Activated CD4-positive, alpha-beta T cell treated with anti-CD3 and anti-CD28 coated beads for 36 hours (primary cell): ENCODE data around the gene LINC00237. TPM values are rescaled to one million over a fixed set of nuclear protein-coding genes. Genes with fewer than 3 reads are reported as not detected.
A peak's percentile ranks its signal among the peaks of the same experiment; 100 is the strongest.

Source experiments
- ATAC-seq: fragments of 200-7000 bp; cut with Tn5 transposase; one replicate; pipeline ENCODE4 v1.10.0; 2021; ENCODE audit warnings: mild to moderate bottlenecking, moderate library complexity
- CTCF ChIA-PET: fragments of 350-600 bp; sonication (Branson Sonifier 250); formaldehyde crosslinking; loops from one replicate; lab custom pipeline; 2021; ENCODE audit warnings: antibody characterized with exemption; lab: Charles Lee
- POLR2A ChIA-PET: fragments of 350-600 bp; sonication (Branson Sonifier 250); formaldehyde crosslinking; loops from one replicate; lab custom pipeline; 2021; ENCODE audit warnings: antibody characterized with exemption, inconsistent platforms; lab: Charles Lee
- DNase-seq: peaks from one replicate; pipeline ENCODE4 v3.0.0-alpha.2; 2020
- H3K27ac Mint-ChIP-seq: one replicate; pipeline ENCODE4 v1.8.0; 2021; ENCODE audit warnings: mixed read lengths
- H3K27me3 Mint-ChIP-seq: one replicate; pipeline ENCODE4 v1.8.0; 2021; ENCODE audit warnings: mixed read lengths
- H3K36me3 Mint-ChIP-seq: one replicate; pipeline ENCODE4 v1.8.0; 2021; ENCODE audit warnings: low read depth, mixed read lengths
- H3K4me1 Mint-ChIP-seq: one replicate; pipeline ENCODE4 v1.8.0; 2021; ENCODE audit warnings: mixed read lengths
- H3K4me3 Mint-ChIP-seq: one replicate; pipeline ENCODE4 v1.8.0; 2021; ENCODE audit warnings: mild to moderate bottlenecking, moderate library complexity, mixed read lengths
- H3K9me3 Mint-ChIP-seq: one replicate; pipeline ENCODE4 v1.8.0; 2021; ENCODE audit warnings: low read depth, mixed read lengths
- intact Hi-C, 2 experiments: fragments of 100-400 bp; cut with DNase I in 1 of 2; cut with micrococcal nuclease in 1 of 2; formaldehyde crosslinking; loops; one replicate each; pipeline versions ENCODE4 v1.14.2 to v1.15.1; 2022 to 2024; cut with DNase I, micrococcal nuclease
- total RNA-seq, 2 experiments: library from RNA; stranded (reverse); gene quantifications; one replicate each; pipeline ENCODE4 v1.2.3, GENCODE V29; 2021

LINC00237 gene
- total RNA-seq, 2 experiments from 2014 or later, result not detected

DNA sequence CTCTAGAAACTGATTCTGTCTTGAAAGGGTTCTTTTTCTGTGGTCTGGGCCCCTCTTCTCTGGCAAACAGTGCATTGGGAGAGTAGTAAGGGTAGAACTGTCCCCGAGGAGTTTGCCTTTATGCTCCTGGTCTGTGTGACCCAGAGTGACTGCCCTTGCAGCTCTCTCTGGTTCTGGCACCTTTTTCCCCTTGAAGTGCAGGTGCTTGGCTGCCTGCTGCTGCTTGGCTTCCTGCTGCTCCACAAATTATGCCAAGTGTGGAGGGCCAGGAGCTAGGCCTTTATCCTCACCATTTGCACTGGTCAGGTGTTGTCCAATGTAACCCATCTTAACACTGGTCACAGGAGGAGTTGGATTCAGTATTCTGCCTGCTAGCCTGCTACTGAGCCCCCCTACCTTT is 30.9 kb upstream of the LINC00237 start:
- DNase-seq, result no peak
- POLR2A ChIA-PET, result no interaction called here
- Mint-ChIP-seq H3K4me1 (no peaks in the 10 kb centered on the region), H3K27ac (no peak overlapping the region), H3K36me3 (peaks cover 15% of the 10 kb centered on the region), H3K9me3 (no peaks in the 10 kb centered on the region), H3K27me3 (no peaks in the 10 kb centered on the region), H3K4me3 (no peak overlapping the region)
- CTCF ChIA-PET, result interaction anchor here (0.6 kb wide), 1 partner anchor 116 kb away, joined by 3 read pairs; no protein-coding TSS in a partner anchor
- intact Hi-C loops, result no loop called here
- ATAC-seq, result no peak

DNA sequence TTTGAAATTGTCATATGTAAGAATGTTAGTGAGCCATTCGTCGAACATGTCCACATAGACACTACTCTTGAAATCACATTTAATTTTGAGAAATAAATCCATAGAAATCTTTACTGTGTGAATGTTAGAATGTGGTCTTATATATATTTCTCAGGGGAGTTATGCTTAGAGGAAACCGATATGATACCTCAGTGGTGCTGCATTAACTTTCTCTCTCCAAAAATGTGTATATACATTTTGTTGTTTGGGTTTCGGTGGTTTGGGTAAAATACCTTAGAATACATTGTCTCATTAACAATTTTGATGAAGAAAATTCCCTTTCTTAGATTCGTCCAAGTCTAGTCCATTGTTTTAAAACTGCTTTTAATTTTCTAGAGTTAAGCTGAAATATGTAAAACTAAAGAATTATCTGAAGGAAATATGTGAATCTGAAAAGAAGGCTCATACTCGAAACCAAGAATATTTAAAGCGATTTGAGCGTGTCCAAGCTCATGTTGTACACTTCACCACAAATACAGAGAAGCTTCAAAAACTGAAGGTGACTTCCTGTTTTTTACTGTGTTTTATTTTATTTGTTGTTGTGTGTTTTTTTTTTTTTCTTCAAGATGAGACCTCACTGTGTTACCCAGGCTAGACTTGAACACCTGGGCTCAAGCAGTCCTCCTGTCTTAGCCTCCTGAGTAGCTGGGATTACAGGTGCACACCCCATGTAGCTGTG is 30.0 kb upstream of the LINC00237 start:
- H3K27me3 Mint-ChIP-seq, result no peaks in the 10 kb centered on the region
- ATAC-seq, result no peak
- H3K4me1 Mint-ChIP-seq, result no peaks in the 10 kb centered on the region
- no peak overlapping the region for H3K27ac Mint-ChIP-seq
- DNase-seq, result no peak
- intact Hi-C loops, result no loop called here
- H3K9me3 Mint-ChIP-seq, result no peaks in the 10 kb centered on the region
- H3K4me3 Mint-ChIP-seq, result no peak overlapping the region
- POLR2A ChIA-PET, result interaction anchor here (1.2 kb wide), 1 partner anchor 10 kb away, joined by 3 read pairs; the partner anchor contains the start of gene KIZ
- CTCF ChIA-PET, result interaction anchor here (0.8 kb wide), 2 partner anchors 100 to 435 kb away, joined by 3 to 6 read pairs; no protein-coding TSS in a partner anchor
- peaks cover 15% of the 10 kb centered on the region for H3K36me3 Mint-ChIP-seq

DNA sequence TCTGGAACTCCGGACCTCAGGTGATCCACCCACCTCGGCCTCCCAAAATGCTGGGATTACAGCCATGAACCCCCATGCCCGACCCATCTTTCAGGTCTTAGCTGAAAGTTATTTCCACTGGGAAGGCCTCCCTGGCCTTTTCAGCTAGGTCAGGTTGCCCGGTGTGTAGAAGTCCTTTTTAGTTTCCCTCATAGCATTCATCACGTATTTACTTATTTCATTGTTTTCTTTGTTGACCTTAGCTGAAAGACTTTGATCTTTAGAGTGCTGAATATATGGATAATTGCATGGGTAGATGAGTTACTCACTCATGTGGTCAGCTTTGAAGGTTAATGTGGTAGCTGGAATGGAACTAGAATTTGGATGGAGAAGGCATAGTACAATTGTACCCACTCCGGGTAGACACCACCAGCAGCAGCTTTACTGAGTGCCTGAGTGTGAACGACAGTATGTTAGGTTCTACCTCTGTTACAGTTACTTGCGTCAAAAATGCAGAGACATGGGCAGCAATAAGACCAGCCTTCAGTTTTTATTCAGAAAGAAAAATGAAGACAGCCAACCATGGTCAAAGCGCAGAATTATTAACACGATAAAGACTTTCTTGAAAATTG is 28.8 kb upstream of the LINC00237 start:
- no peaks in the 10 kb centered on the region for H3K4me1 Mint-ChIP-seq
- no peak overlapping the region for H3K27ac Mint-ChIP-seq
- H3K27me3 Mint-ChIP-seq, result no peaks in the 10 kb centered on the region
- intact Hi-C loops, result no loop called here
- H3K4me3 Mint-ChIP-seq, result no peak overlapping the region
- ATAC-seq (no peak), DNase-seq (no peak)
- no peaks in the 10 kb centered on the region for H3K9me3 Mint-ChIP-seq
- CTCF ChIA-PET, result no interaction called here
- POLR2A ChIA-PET, result interaction anchor here (1.2 kb wide), 1 partner anchor 9 kb away, joined by 3 read pairs; the partner anchor contains the start of gene KIZ
- peaks cover 16% of the 10 kb centered on the region for H3K36me3 Mint-ChIP-seq

DNA sequence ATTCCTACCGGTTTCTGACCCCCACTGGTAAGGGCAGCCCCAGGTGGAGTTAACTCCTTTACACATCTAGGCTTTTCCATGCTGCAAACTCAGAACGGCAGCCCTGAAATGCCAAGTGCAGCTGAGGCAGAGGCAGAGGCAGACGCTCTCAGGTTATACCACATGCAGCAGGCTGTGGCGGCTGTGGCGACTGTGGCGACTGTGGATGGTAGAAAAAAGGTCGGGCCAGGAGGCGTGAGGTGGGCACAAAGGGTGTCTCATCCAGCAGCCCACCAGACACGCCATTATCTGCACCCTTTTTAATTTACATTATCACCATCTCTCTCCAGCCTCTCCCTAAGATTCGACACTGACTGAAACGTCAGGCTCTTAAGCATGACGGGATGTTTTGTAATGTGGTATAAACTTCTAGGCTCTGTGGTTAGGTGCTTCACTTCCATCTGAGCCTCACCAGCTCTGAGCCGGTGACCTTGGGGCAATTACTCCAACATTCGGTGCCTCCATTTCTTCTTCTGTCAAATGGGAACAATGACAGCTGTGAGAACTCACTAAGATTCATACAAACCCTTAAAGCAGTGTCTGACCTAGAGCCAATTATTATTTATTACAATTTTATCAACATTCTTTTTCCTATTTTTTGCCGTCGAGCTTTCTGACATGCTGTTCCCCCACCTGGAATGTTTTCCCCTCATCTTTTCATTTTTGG is 27.9 kb upstream of the LINC00237 start:
- no peaks in the 10 kb centered on the region for H3K9me3 Mint-ChIP-seq
- DNase-seq (no peak), ATAC-seq (no peak)
- CTCF ChIA-PET, result no interaction called here
- POLR2A ChIA-PET, result no interaction called here
- no peaks in the 10 kb centered on the region for H3K27me3 Mint-ChIP-seq
- peaks cover 13% of the 10 kb centered on the region for H3K36me3 Mint-ChIP-seq
- no peaks in the 10 kb centered on the region for H3K4me1 Mint-ChIP-seq
- no peak overlapping the region for H3K27ac Mint-ChIP-seq
- intact Hi-C loops, result no loop called here
- no peak overlapping the region for H3K4me3 Mint-ChIP-seq

DNA sequence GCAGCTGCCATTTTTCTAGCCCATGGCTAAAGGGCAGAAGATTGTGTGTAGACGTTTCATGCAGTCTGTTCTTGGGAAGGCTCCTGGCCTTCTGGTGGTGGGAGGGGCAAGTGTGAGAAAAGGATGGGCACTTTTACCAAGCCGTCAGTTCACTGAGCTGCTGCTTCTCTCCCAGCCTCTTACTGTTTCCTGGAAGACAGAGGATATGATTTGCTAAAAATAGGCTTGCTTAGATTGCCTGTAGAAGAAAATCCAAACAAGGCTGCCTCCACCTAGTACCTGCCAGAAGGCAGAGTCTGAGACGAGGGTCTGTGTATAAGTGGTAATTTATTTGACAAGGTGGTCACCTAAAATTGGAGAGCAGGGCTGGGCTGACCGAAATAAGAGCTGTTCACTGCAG is 27.2 kb upstream of the LINC00237 start:
- intact Hi-C loops, result no loop called here
- no peak overlapping the region for H3K4me3 Mint-ChIP-seq
- ChIA-PET POLR2A (no interaction called here), CTCF (no interaction called here)
- no peak overlapping the region for H3K27ac Mint-ChIP-seq
- H3K4me1 Mint-ChIP-seq, result peaks cover 1% of the 10 kb centered on the region
- no peaks in the 10 kb centered on the region for H3K9me3 Mint-ChIP-seq
- ATAC-seq (no peak), DNase-seq (no peak)
- H3K36me3 Mint-ChIP-seq, result peaks cover 12% of the 10 kb centered on the region
- H3K27me3 Mint-ChIP-seq, result no peaks in the 10 kb centered on the region

DNA sequence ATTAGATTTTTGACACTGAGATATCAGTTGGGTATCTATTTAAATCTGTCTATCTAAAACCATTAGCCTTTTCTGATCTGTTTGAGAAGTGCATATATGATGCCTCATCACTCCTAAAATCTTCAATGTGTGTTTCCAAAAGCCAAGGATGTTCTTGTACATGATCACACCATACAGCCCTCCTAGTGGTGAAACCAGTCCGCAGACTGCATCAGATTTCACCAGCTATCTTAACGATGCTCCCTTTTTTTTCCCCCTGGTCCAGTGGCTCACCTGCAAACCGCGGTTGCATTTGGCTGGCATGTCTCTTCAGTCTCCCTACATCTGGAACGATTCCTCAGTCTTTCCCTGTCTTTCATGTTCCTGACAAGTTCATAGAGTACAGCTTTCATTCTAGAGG is 23.7 kb upstream of the LINC00237 start:
- ChIA-PET CTCF (interaction anchor here (0.7 kb wide), 1 partner anchor 115 kb away, joined by 3 read pairs; no protein-coding TSS in a partner anchor), POLR2A (no interaction called here)
- H3K27ac Mint-ChIP-seq, result no peak overlapping the region
- no peaks in the 10 kb centered on the region for H3K9me3 Mint-ChIP-seq
- H3K36me3 Mint-ChIP-seq, result peaks cover 7% of the 10 kb centered on the region
- ATAC-seq (no peak), DNase-seq (no peak)
- intact Hi-C loops, result loop anchor here (5.0 kb wide), 2 partner anchors 172 to 1078 kb away; partner anchors contain the start of genes CFAP61 (in 1 of the 2), CRNKL1 (in 1 of the 2) and XRN2 (in 1 of the 2)
- H3K4me1 Mint-ChIP-seq, result peaks cover 18% of the 10 kb centered on the region
- H3K27me3 Mint-ChIP-seq, result no peaks in the 10 kb centered on the region
- H3K4me3 Mint-ChIP-seq, result no peak overlapping the region

DNA sequence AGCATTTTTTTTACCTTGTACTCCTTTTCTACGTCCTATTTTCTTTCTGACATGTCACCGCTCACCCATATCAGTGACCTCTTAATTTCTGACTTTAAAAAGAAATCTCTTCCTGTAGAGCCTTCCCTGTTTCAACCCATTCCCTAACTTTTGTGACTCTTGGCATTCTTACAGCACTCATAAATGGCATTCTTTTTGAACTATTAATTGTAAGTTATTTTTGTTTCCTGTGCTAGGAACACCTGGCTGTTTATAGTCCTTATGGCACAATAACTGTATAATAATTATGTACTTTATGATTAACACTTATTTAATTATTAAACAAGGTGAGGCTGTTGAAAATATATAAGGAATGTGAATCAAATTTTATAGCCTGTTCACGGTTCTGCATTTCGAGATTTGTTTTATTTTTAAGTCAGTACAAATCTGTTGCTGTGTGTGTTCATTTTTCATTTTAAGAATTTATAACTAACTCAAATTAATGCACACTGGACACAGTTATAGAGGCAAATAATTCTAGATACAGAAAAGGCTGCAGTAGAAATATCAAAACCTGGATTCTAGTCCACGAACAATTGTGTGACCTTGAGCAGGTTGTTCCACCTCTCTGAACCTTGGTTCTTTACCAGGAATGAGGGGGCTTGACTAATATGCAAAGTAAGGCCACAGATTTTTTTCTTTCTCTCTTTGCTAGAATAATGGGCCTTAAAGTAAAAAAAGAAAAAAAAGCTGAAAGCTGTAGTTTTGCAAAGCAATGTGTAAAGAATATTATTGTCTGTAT is 21.2 kb upstream of the LINC00237 start:
- H3K36me3 Mint-ChIP-seq, result peaks cover 4% of the 10 kb centered on the region
- no peaks in the 10 kb centered on the region for H3K9me3 Mint-ChIP-seq
- POLR2A ChIA-PET, result no interaction called here
- no peak overlapping the region for H3K27ac Mint-ChIP-seq
- H3K4me1 Mint-ChIP-seq, result peaks cover 18% of the 10 kb centered on the region
- H3K4me3 Mint-ChIP-seq, result peak overlapping the region; percentile 95
- H3K27me3 Mint-ChIP-seq, result no peaks in the 10 kb centered on the region
- ATAC-seq, result no peak
- DNase-seq, result no peak
- CTCF ChIA-PET, result interaction anchor here (0.7 to 0.9 kb wide), 2 partner anchors 380 to 387 kb away, joined by 3 to 4 read pairs; no protein-coding TSS in a partner anchor
- intact Hi-C loops, result loop anchor here (5.0 kb wide), 2 partner anchors 175 to 1075 kb away; partner anchors contain the start of genes CFAP61 (in 1 of the 2), CRNKL1 (in 1 of the 2) and XRN2 (in 1 of the 2)

DNA sequence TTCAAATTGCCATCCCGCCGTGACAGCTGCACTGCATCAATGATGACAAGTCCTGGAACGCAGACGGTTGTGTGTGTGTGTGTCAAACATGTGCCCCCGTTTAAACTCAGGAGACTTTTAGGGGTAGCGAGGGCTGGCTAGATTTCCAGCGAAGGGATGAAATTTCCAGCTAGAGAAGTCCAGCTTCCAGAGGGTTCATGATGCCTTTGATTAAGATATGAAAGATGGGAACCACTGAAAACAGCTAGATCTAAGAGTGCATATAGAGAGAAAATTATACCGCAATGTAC is 20.4 kb upstream of the LINC00237 start:
- H3K27ac Mint-ChIP-seq, result peak overlapping the region; percentile 86
- DNase-seq, result no peak
- no peak for ATAC-seq
- no peaks in the 10 kb centered on the region for H3K27me3 Mint-ChIP-seq
- no peaks in the 10 kb centered on the region for H3K9me3 Mint-ChIP-seq
- H3K4me1 Mint-ChIP-seq, result peaks cover 18% of the 10 kb centered on the region
- H3K4me3 Mint-ChIP-seq, result peak overlapping the region; percentile 95
- peaks cover 4% of the 10 kb centered on the region for H3K36me3 Mint-ChIP-seq
- ChIA-PET CTCF (interaction anchor here (0.5 to 2.2 kb wide), 6 partner anchors 77 to 1391 kb away, joined by 3 to 8 read pairs (median 4); no protein-coding TSS in a partner anchor), POLR2A (interaction anchor here (0.7 kb wide), 2 partner anchors 9 to 26 kb away, joined by 3 read pairs; no protein-coding TSS in a partner anchor)
- intact Hi-C loops, result loop anchor here (5.0 kb wide), 2 partner anchors 176 to 1074 kb away; partner anchors contain the start of genes CFAP61 (in 1 of the 2), CRNKL1 (in 1 of the 2) and XRN2 (in 1 of the 2)

DNA sequence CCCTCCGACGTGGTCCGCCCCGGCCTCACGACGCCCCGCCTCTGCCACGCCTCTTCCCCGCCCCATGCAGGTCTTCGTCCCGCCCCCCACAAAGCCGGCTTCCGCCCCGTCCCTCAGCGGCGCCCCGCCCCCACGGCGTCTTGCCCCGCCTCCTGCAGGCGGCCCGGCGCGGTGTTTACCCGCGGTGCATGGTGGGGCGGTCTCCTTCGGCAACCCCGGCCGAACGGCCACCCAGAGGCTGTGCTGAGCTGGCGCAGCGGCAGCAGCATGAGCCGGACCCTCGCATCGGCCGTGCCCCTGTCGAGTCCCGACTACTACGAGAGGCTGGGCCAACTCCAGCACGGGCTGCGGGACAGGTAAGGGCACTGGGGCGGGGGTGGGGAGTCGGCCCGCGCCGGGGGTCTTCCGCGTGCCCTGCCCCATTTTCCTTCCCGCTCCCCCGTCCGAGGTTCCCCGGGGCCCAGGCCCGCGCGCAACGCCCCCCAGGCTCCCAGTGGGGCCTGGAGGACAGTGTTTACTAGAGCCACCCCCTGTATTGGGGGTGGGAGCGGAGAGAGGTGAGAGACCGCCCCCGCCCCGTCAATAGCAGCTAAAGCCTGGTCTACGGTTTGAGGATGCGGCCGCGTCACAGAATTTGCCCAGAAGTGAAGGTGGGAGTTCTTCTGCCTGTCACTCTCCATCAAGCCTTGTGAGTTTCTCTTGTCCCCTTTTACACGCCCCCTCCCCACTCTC is 19.9 kb upstream of the LINC00237 start, which contains the start of gene KIZ:
Gene KIZ, plus strand, starts transcription at position 234 of the 732 bp plus-strand sequence. Its CDS starts 34 bp downstream, at position 268.
- peaks cover 18% of the 10 kb centered on the region for H3K4me1 Mint-ChIP-seq
- ATAC-seq, result peak; percentile 97
- ChIA-PET POLR2A (interaction anchor here (0.7 kb wide), 2 partner anchors 9 to 25 kb away, joined by 3 read pairs; no protein-coding TSS in a partner anchor), CTCF (interaction anchor here (0.5 to 2.2 kb wide), 8 partner anchors 20 to 1391 kb away, joined by 3 to 8 read pairs (median 4); partner anchors contain the start of gene LINC00237)
- peak within 1 kb of the TSS; percentile 95 for H3K4me3 Mint-ChIP-seq
- intact Hi-C loops, result loop anchor here (1.0 to 5.0 kb wide), 7 partner anchors 25 to 1074 kb away; partner anchors contain the start of genes XRN2 (in 2 of the 2), CFAP61 (in 1 of the 2), CRNKL1 (in 1 of the 2) and RALGAPA2 (in 1 of the 2)
- peaks cover 4% of the 10 kb centered on the region for H3K36me3 Mint-ChIP-seq
- DNase-seq, result peak; percentile 99
- peak within 1 kb of the TSS; percentile 86 for H3K27ac Mint-ChIP-seq
- no peaks in the 10 kb centered on the region for H3K27me3 Mint-ChIP-seq
- H3K9me3 Mint-ChIP-seq, result no peaks in the 10 kb centered on the region
